GM19467 (cell line): ENCODE data around the gene OR51G2.
"Not testable (repeated sequence)": the region's sequence is repeated elsewhere in the genome, so short reads cannot be mapped to it uniquely, and the experiment has no call there.

ENCODE experiments used
- ATAC-seq: cut with Tn5 transposase; IDR thresholded peaks from one replicate; pipeline ENCODE4 v1.9.1; 2021; ENCODE audit warnings: mild to moderate bottlenecking, moderate library complexity; ENCODE audit not compliant: unreplicated experiment

The OR51G2 gene

DNA sequence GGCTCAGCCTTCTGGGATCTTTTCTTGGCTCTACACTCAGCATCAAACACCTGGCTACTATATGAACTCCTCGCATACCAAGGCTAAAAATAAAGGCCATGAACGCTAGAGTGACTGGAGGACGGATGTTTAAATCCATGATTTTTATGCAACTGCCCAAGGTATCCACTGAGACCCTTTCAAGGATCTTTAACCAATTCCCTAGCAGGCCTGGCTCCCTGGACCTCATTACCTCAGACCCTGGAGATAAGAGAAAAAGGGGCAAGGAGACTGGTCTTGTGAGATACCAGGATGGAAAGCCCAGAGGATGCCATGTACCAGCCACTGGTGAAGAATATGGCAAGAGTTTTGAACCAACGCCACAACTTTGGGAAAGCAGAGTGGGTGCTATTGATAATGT is at the start of gene OR51G2:
Gene OR51G2, minus strand, starts transcription at position 101 of the 400 bp plus-strand sequence. CDS start 3,687 bp downstream, outside the sequence.
- ATAC-seq: no peak

GRCh38 chr11:4962816-4963215 is 43.7 kb upstream of the OR51G2 start:
- ATAC-seq: no peak

- ATAC-seq: no peak
Observed at GRCh38 chr11:4960877-4961276, 41.7 kb upstream of the OR51G2 start.

DNA sequence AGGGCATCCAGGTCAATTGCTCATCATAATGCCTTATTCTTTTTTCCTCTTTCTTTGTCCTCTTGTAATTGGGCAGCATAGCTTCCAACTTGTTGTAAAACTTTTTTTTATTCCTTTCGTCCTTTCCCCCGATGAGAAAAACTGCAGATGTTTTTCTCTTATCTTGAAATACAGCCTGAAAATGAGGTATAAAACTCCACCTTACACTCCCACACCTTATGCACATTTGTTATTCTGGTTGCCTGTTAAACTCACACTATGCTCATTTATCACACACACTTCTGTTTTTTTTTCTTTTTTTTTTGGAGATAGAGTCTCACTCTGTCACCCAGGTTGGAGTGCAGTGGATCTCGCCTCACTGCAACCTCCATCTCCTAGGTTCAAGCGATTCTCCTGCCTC is 38.2 kb upstream of the OR51G2 start:
- no peak for ATAC-seq

DNA sequence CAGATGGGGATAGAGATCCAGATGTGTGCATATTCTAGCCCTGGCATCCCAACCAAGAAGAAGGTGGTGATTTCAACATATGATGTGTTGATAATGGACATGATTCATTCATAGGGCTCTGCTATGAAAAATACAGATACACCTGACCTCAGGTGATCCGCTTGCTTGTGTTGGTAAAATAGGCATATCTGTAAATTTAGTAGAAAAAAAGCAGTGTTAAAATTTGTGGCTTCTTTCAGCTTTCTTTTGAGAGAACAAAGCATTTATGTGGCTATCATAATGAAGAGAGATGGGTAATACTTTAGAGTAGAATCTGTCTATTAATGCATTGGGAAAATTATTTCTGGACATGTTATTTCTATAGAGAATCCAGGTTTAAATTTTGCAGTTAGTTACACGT is 36.5 kb upstream of the OR51G2 start, which contains the start of gene OR51A2:
Gene OR51A2, minus strand, starts transcription at position 101 of the 400 bp plus-strand sequence. Its CDS starts 0 bp downstream, at position 101.
- ATAC-seq: not testable (repeated sequence)

- ATAC-seq: no peak
Observed at GRCh38 chr11:4947505-4947904, 28.4 kb upstream of the OR51G2 start, which contains the start of gene OR51A4. OR51A4 (minus strand) TSS chr11:4947605; CDS start chr11:4947100, 505 bp downstream.

DNA sequence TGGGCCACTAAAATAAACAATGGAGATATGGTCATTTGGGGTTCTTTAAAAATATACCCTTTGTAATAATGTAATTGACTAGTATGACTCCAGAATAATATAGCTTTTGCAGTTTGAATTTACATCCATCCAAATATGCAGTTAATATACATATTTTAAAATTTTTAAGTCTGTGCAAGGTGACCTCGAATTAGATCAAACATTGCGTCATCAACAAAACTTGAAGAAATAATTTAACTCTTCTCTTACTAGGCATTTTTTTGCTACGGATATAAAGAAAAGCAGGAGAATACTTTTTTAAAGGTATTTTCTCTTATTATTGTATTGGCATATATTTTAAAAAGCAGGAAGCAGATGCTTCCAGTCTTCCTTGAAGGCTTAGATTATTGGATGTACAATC is 17.6 kb upstream of the OR51G2 start:
- no peak for ATAC-seq

DNA sequence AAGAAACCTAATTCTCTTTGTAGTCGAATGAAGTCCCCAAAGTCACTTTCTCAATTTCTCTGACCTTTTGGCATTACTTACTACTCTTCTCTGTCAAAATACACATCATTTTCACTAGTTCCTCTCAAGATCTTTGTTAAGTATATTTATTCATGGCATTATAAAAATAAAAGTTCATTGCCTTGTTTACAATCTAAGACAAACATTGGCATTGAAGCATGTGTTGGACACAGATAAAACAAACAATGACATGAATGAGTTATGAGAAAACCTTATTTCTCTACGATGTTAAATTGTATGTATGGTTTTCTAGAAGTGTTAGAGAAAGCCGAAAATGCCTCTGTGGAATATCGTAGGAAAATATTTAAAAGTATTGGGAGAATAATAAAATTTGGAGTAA is 13.6 kb upstream of the OR51G2 start:
- ATAC-seq: no peak

GRCh38 chr11:4926608-4927007 is 7.5 kb upstream of the OR51G2 start:
- ATAC-seq: no peak

DNA sequence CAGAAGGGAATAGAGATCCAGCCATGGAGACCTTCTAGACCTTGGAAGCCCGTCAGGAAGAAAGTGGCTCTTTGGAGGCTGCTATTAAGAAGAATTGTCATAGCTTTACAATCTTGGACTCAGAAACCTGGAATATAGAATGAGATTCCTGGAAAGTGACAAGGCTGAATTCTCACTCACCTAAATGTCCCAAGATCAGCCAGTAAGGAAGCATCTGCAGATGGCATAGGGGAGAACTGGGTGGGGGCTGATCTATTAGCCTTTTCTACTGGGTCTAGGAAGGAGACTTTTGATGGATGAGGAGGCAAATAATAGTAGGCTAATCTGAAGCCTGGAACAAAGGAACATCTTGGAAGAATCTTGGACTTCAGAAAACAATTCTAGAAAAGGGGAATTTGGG is 5.1 kb upstream of the OR51G2 start, which contains the start of gene OR51G1:
Gene OR51G1, minus strand, starts transcription at position 101 of the 400 bp plus-strand sequence. Its CDS starts 0 bp downstream, at position 101.
- ATAC-seq: no peak

DNA sequence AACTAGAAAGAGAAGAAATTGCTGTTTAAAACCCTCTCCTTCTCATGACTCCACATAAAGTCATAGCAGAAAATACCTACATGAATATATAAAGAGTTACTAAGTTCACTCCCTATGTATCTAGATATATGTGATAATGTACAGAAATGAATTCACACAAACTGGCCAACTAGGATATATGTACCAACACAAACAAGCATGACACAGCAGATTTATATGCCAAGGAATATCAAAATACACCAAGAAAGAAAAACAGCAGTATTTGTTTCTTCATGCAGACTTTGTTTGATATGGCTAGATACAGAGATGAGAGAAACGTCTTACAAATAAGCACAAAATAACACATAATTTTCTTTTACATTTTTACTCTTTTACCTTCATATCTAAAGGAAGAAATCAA is 3.2 kb upstream of the OR51G2 start:
- no peak for ATAC-seq

- ATAC-seq: no peak
Observed at GRCh38 chr11:4921796-4922195, 2.6 kb upstream of the OR51G2 start.

- ATAC-seq: no peak
Observed at GRCh38 chr11:4916581-4916980, 2.6 kb downstream of the OR51G2 start.

DNA sequence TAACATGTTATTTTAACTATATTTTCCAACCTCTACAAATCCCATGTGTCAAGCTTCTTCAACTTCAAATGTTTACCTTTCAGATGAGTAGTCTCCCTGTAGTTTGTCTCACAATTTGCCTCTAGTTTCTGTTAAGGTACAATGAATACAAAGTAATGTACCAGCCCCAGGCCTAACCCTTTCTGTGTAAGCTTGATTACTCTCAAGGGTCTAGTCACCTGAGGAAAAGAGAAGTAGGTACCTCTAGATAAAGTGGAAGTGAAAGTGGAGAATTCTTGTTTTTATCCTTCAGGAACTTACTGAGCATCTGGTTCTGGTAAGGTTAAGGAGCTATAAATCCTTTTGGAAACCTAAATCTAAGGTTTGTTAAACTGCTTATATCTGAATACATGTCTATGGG is 15.7 kb downstream of the OR51G2 start, which contains the start of gene OR51A7:
Gene OR51A7, plus strand, starts transcription at position 300 of the 400 bp plus-strand sequence. CDS start 3,587 bp downstream, outside the sequence.
- no peak for ATAC-seq

GRCh38 chr11:4891996-4892640 is 27.0 kb downstream of the OR51G2 start:
- ATAC-seq: no peak

- no peak for ATAC-seq
Observed at GRCh38 chr11:4890279-4890678, 28.9 kb downstream of the OR51G2 start.

DNA sequence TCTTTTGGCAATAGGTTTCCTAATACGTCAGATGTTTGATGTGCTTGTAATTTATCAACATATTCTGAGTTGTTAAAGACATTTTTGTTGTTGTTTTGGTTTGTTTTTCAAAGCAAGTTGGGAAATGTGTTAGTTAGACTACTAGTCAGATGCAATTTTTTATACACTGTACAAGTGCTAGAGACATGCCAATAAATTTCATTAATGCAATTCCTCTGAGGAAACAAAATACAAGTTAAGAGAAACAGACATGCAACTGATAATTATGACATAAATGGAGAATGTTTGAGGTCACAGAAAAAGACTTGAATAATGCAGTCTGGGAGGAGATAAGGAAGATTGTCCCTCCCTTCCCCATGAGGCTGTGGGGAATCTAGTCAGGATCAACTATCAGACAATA is 31.6 kb downstream of the OR51G2 start:
- ATAC-seq: no peak

DNA sequence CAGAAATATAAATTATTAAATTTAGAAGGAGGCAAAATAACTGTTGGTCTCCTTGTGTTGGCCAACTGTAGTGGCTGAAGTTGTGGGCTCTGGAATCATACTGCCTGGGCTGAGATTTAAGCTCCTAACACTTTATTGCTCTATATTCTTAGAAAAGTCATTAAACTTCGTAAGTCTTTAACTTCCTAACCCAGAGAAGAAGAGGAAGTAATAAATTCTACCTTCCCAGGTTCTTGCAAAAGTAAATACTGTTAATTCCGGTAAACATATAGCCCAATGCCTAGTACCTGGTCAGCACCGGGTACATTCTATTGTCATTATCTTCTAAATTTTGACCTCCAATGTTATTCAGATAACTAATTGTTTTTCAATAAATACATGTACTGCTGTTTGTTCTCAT is 33.0 kb downstream of the OR51G2 start:
- no peak for ATAC-seq

- no peak for ATAC-seq
Observed at GRCh38 chr11:4884361-4884760, 34.8 kb downstream of the OR51G2 start.

DNA sequence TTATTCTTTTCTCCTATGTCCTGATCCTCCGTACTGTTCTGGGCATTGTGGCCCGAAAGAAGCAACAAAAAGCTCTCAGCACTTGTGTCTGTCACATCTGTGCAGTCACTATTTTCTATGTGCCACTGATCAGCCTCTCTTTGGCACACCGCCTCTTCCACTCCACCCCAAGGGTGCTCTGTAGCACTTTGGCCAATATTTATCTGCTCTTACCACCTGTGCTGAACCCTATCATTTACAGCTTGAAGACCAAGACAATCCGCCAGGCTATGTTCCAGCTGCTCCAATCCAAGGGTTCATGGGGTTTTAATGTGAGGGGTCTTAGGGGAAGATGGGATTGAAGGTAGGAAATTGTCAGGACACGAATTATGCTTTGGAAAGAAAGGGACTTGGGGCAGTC is 36.6 kb downstream of the OR51G2 start:
- no peak for ATAC-seq

DNA sequence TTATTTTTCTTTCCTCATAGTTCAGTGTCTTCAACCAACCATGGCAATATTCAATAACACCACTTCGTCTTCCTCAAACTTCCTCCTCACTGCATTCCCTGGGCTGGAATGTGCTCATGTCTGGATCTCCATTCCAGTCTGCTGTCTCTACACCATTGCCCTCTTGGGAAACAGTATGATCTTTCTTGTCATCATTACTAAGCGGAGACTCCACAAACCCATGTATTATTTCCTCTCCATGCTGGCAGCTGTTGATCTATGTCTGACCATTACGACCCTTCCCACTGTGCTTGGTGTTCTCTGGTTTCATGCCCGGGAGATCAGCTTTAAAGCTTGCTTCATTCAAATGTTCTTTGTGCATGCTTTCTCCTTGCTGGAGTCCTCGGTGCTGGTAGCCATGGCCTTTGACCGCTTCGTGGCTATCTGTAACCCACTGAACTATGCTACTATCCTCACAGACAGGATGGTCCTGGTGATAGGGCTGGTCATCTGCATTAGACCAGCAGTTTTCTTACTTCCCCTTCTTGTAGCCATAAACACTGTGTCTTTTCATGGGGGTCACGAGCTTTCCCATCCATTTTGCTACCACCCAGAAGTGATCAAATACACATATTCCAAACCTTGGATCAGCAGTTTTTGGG is 37.2 kb downstream of the OR51G2 start, which contains the start of gene OR51T1:
Gene OR51T1, plus strand, starts transcription at position 41 of the 641 bp plus-strand sequence. Its CDS starts 0 bp downstream, at position 41.
- no peak for ATAC-seq

DNA sequence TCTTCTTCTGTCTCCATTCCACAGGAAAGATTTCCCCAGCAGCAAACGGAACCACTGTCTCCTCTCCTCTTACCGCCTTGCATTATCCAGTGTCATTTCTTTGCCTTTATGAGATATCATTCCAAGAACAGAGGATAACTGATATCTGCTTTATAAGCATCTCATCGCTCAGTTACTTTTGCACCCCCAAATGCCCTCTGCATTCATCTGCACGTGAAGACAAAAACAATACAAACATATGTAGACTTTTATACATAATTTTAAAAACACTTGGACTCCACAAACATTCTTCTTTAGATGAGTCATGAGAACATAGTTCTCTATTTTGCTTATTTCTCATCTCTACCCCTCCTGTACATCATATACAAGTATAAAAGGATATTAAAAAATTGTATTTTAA is 38.0 kb downstream of the OR51G2 start:
- no peak for ATAC-seq
